Lung (tissue), 12 donors: ENCODE measurements around the gene SLX9. TPM values are rescaled to one million over a fixed set of nuclear protein-coding genes. Genes with fewer than 3 reads are reported as not detected.

Experiments
- ATAC-seq: fragments of 200-7000 bp; cut with Tn5 transposase; one replicate; pipeline ENCODE4 v1.9.1; 2020; ENCODE audit warnings: moderate number of reproducible peaks; ENCODE audit not compliant: insufficient read depth, low FRiP score
- DNase-seq, 3 donors: peaks; one replicate each; pipeline ENCODE4 v3.0.0-alpha.2; 2013 to 2017
- H3K27ac ChIP-seq, 2 donors: one replicate each; pipeline ENCODE4 v1.5.1; 2013; ENCODE audit warnings: mild to moderate bottlenecking in 2 of 2, moderate library complexity in 2 of 2, control low read depth in 1 of 2, inconsistent platforms in 1 of 2, low read depth in 1 of 2, low read length in 1 of 2
- H3K27me3 ChIP-seq, 3 donors: one replicate each; pipeline ENCODE4 v1.5.1; 2013; ENCODE audit warnings: low read length in 2 of 3; ENCODE audit not compliant: control insufficient read depth in 3 of 3, insufficient read depth in 3 of 3
- H3K36me3 ChIP-seq, 4 donors: one replicate each; pipeline ENCODE4 v1.5.1; 2013; ENCODE audit warnings: low read length in 4 of 4, mild to moderate bottlenecking in 1 of 4, moderate library complexity in 1 of 4; ENCODE audit not compliant: control insufficient read depth in 4 of 4, insufficient read depth in 4 of 4
- H3K4me1 ChIP-seq, 5 donors: one replicate each; pipeline ENCODE4 v1.5.1; 2013; ENCODE audit warnings: low read length in 5 of 5, mild to moderate bottlenecking in 2 of 5, moderate library complexity in 1 of 5; ENCODE audit not compliant: control insufficient read depth in 5 of 5, insufficient read depth in 5 of 5
- H3K4me3 ChIP-seq: one replicate; pipeline ENCODE4 v1.5.1; 2013; ENCODE audit warnings: mild to moderate bottlenecking, control low read depth, moderate library complexity
- H3K9ac ChIP-seq, 2 donors: one replicate each; pipeline ENCODE4 v1.5.1; 2013; ENCODE audit warnings: low read length in 2 of 2, control low read depth in 1 of 2; ENCODE audit not compliant: insufficient read depth in 1 of 2
- H3K9me3 ChIP-seq, 4 donors: one replicate each; pipeline ENCODE4 v1.5.1; 2013; ENCODE audit warnings: low read length in 3 of 4, mild to moderate bottlenecking in 1 of 4, moderate library complexity in 1 of 4; ENCODE audit not compliant: control insufficient read depth in 4 of 4, insufficient read depth in 3 of 4
- CTCF ChIP-seq: IDR thresholded peaks from 2 replicates; pipeline ENCODE4 v1.5.1; 2012; ENCODE audit warnings: mild to moderate bottlenecking; ENCODE audit errors: control extremely low read depth, extremely low read depth
- WGBS, 2 donors: extraction: QIAGEN DNeasy Blood & Tissue Kit; methylation state at CpG; one replicate each; pipeline ENCODE4 v1.1.7; 2013; 5-methylcytosine and 5-hydroxymethylcytosine counted together
- polyA plus RNA-seq, 2 donors: library from polyadenylated mRNA; stranded (reverse); fragments of 200-250 nt; gene quantifications; one replicate each; pipeline ENCODE4 v1.2.1, GENCODE V29; 2013
- total RNA-seq, 2 donors: library from RNA; depleted of rRNA in 1 of 2; stranded (reverse); fragments of >200 nt in 1 of 2; gene quantifications; one replicate each; pipeline ENCODE4 v1.2.1, GENCODE V29; 2014 to 2021
- donor health status: control.
- donor health status: control.
- donor health status: Bipolar disorder and iron deficiency.
- donor health status: healthy.
- donor health status: DM: yes; HTN: yes; CAD: no.

SLX9 gene
- total and polyA plus RNA-seq, 4 donors: 10.3 to 36.9 (median 27.0) TPM

DNA sequence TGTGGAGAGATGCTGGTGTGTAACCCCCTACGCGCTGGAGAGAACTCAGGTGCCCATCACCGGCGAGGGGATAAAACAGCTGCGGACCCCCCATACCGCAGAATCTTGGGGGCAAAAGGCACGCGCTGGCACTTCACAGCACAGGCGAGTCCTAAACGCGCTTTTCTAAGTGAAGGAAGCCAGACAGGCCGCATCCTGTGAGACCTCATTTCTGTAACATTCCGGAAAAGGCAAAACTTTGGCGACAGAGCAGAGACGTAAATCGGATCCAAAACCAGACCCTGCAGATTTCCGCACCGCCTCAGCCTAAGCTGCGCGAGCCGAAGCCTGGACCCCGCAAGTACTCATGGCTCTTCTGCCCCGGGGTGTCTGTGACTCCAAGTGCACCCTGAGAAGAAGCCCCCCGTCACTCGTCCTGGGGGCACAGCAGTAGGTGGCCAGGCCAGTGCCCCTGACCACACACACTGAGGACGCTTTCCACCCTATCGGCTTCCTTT, 60.9 kb downstream of the SLX9 start:
- ATAC-seq: no peak
- Histone ChIP-seq H3K9me3 (no peaks in the 10 kb centered on the region), H3K4me1 (peaks cover 0 to 29% (median 2%) of the 10 kb centered on the region in 5 donors), H3K27me3 (no peaks in the 10 kb centered on the region), H3K9ac (no peak overlapping the region), H3K27ac (no peak overlapping the region), H3K4me3 (no peak overlapping the region), H3K36me3 (no peaks in the 10 kb centered on the region)
- TF ChIP-seq CTCF: no peak
- WGBS, 2 donors: 86 to 90% methylated on average over 27 of the region's 27 CpGs
- no peak for DNase-seq

GRCh38 chr21:45001134-45002095, 61.6 kb downstream of the SLX9 start:
- ATAC-seq (no peak), DNase-seq (no peak)
- WGBS, 2 donors: 83 to 87% methylated on average over 46 of the region's 46 CpGs
- H3K9me3 ChIP-seq: no peaks in the 10 kb centered on the region
- no peak overlapping the region for H3K4me3 ChIP-seq
- H3K4me1 ChIP-seq: peaks cover 0 to 27% (median 2%) of the 10 kb centered on the region in 5 donors
- no peak overlapping the region for H3K9ac ChIP-seq
- H3K36me3 ChIP-seq: no peaks in the 10 kb centered on the region
- no peak overlapping the region for H3K27ac ChIP-seq
- TF ChIP-seq CTCF: no peak
- no peaks in the 10 kb centered on the region for H3K27me3 ChIP-seq

DNA sequence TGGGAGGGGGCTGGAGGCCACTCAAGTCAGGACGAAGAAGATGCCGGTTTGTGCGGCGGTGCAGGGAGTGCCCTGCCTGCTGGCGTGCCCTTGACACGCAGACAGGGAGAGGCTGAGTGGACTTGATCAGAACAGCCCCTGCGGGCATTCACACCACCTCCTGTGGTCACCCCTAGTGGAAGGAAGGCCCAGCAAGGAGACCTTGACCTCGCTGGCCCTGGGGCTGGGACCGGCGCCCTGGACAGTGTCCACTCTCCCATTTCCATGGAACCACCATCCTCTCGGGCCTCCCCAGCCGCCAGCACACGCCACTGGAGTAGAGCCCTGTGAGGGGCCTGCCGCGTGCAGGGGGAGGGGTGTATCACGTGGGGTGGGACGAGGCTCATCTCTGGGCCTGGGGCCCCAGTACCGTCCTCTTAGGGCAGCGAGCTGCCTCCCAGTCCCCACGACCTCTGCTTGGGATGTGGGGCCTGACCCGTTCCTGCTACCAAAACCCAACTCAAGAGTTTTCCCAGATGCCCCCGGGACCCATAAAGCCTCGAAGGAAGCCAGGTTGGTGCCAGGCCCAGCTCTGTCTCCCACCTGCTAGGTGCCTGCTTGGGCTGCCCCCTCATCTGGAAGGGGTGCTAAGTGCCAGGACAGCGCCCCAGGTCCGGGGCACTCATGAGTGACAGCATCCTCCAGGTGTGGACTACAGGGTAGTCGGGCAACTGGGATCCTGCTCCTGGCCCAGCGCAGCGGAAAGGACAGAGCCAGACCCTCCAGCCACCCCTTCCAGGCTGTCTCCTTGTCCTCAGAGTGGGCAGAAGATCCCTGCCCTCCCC, 62.8 kb downstream of the SLX9 start:
- ATAC-seq (no peak), DNase-seq (no peak)
- no peak for TF ChIP-seq CTCF
- H3K4me1 ChIP-seq: peaks cover 0 to 21% (median 3%) of the 10 kb centered on the region in 5 donors
- H3K27me3 ChIP-seq: no peaks in the 10 kb centered on the region
- peaks cover 0 to 1% (median 0%) of the 10 kb centered on the region in 4 donors for H3K9me3 ChIP-seq
- 93% methylated on average over 25 to 28 of the region's 28 CpGs for WGBS, 2 donors
- H3K27ac ChIP-seq: no peak overlapping the region
- H3K9ac ChIP-seq: no peak overlapping the region
- no peaks in the 10 kb centered on the region for H3K36me3 ChIP-seq
- H3K4me3 ChIP-seq: no peak overlapping the region
